Osteoblast (primary cell): ENCODE data around the gene TSPAN5. TPM values are rescaled to one million over a fixed set of nuclear protein-coding genes. Genes with fewer than 3 reads are reported as not detected.

ENCODE experiments used
- DNase-seq: peaks from one replicate; pipeline ENCODE4 v3.0.0; 2011; ENCODE audit warnings: low spot score, mixed read lengths; ENCODE audit not compliant: insufficient read length; ENCODE audit errors: missing footprints
- H2AFZ ChIP-seq: 2 replicates; pipeline ENCODE4 v1.6.0; 2011; ENCODE audit warnings: mild to moderate bottlenecking, low read length
- H3K27ac ChIP-seq: 2 replicates; pipeline ENCODE4 v1.5.1; 2011; ENCODE audit warnings: mild to moderate bottlenecking, low read depth, low read length, moderate library complexity
- H3K27me3 ChIP-seq: 2 replicates; pipeline ENCODE4 v1.6.0; 2012; ENCODE audit warnings: mild to moderate bottlenecking, control low read depth, inconsistent platforms, low read length, moderate library complexity; ENCODE audit not compliant: insufficient read depth
- H3K36me3 ChIP-seq: 2 replicates; pipeline ENCODE4 v1.5.1; 2011; ENCODE audit warnings: mild to moderate bottlenecking, low read length, control low read depth, moderate library complexity; ENCODE audit not compliant: insufficient read depth
- H3K4me1 ChIP-seq: 2 replicates; pipeline ENCODE4 v1.5.1; 2011; ENCODE audit warnings: mild to moderate bottlenecking, low read length, control low read depth, moderate library complexity; ENCODE audit not compliant: insufficient read depth
- H3K4me2 ChIP-seq: 2 replicates; pipeline ENCODE4 v1.6.0; 2011; ENCODE audit warnings: mild to moderate bottlenecking, low read length; ENCODE audit not compliant: insufficient read depth
- H3K4me3 ChIP-seq: fragments of 200-600 bp; sonication (generic); 3 replicates; pipeline ENCODE4 v1.5.1; 2012; ENCODE audit warnings: mild to moderate bottlenecking, low read length, inconsistent platforms; ENCODE audit not compliant: insufficient read depth
- H3K79me2 ChIP-seq: 2 replicates; pipeline ENCODE4 v1.6.0; 2012; ENCODE audit warnings: mild to moderate bottlenecking, low read length, control low read depth, inconsistent platforms; ENCODE audit not compliant: insufficient read depth
- H3K9me3 ChIP-seq: 2 replicates; pipeline ENCODE4 v1.5.1; 2011; ENCODE audit warnings: low read depth, low read length, control low read depth
- H4K20me1 ChIP-seq: 2 replicates; pipeline ENCODE4 v1.6.0; 2012; ENCODE audit warnings: mild to moderate bottlenecking, low read length, control low read depth; ENCODE audit not compliant: insufficient read depth
- CTCF ChIP-seq: IDR thresholded peaks from 2 replicates; pipeline ENCODE4 v1.5.1; 2011; ENCODE audit warnings: mild to moderate bottlenecking, low read depth, low read length, moderate library complexity; ENCODE audit errors: extremely low read depth
- total RNA-seq: library from RNA; depleted of rRNA; stranded (reverse); fragments of >200 nt; gene quantifications from 2 replicates; pipeline ENCODE4 v1.2.3, GENCODE V29; 2012

Gene TSPAN5
- total RNA-seq, 1 donor, result 36.9 TPM

- H3K4me1 ChIP-seq, result no peaks in the 10 kb centered on the region
- no peaks in the 10 kb centered on the region for H3K27me3 ChIP-seq
- H3K4me3 ChIP-seq, result no peak overlapping the region
- no peaks in the 10 kb centered on the region for H3K9me3 ChIP-seq
- H3K27ac ChIP-seq, result no peak overlapping the region
- H3K79me2 ChIP-seq, result peaks cover 88% of the 10 kb centered on the region
- H3K36me3 ChIP-seq, result no peaks in the 10 kb centered on the region
- H3K4me2 ChIP-seq, result no peak overlapping the region
- H4K20me1 ChIP-seq, result peaks cover 4% of the 10 kb centered on the region
- no peak overlapping the region for H2AFZ ChIP-seq
- no peak for TF ChIP-seq CTCF
- no peak for DNase-seq
Measured at GRCh38 chr4:98586291-98586961, 72.0 kb downstream of the TSPAN5 start.

GRCh38 chr4:98585596-98585995 is 72.8 kb downstream of the TSPAN5 start:
- H3K4me1 ChIP-seq, result no peaks in the 10 kb centered on the region
- peaks cover 4% of the 10 kb centered on the region for H4K20me1 ChIP-seq
- no peak for TF ChIP-seq CTCF
- no peaks in the 10 kb centered on the region for H3K27me3 ChIP-seq
- no peak overlapping the region for H3K4me3 ChIP-seq
- no peak overlapping the region for H2AFZ ChIP-seq
- H3K79me2 ChIP-seq, result peaks cover 94% of the 10 kb centered on the region
- no peak for DNase-seq
- no peaks in the 10 kb centered on the region for H3K36me3 ChIP-seq
- H3K4me2 ChIP-seq, result no peak overlapping the region
- no peak overlapping the region for H3K27ac ChIP-seq
- no peaks in the 10 kb centered on the region for H3K9me3 ChIP-seq

- Histone ChIP-seq H3K9me3 (no peaks in the 10 kb centered on the region), H3K4me2 (no peak overlapping the region), H3K4me3 (no peak overlapping the region), H3K79me2 (peaks cover 96% of the 10 kb centered on the region), H2AFZ (no peak overlapping the region), H3K36me3 (no peaks in the 10 kb centered on the region), H4K20me1 (peaks cover 4% of the 10 kb centered on the region), H3K27me3 (no peaks in the 10 kb centered on the region), H3K4me1 (no peaks in the 10 kb centered on the region), H3K27ac (no peak overlapping the region)
- no peak for DNase-seq
- TF ChIP-seq CTCF, result no peak
Measured at GRCh38 chr4:98584265-98584664, 74.1 kb downstream of the TSPAN5 start.

GRCh38 chr4:98583265-98583664 is 75.1 kb downstream of the TSPAN5 start:
- no peaks in the 10 kb centered on the region for H3K36me3 ChIP-seq
- H3K4me3 ChIP-seq, result no peak overlapping the region
- peaks cover 96% of the 10 kb centered on the region for H3K79me2 ChIP-seq
- H3K27ac ChIP-seq, result no peak overlapping the region
- H3K27me3 ChIP-seq, result no peaks in the 10 kb centered on the region
- peaks cover 4% of the 10 kb centered on the region for H4K20me1 ChIP-seq
- no peak overlapping the region for H3K4me2 ChIP-seq
- DNase-seq, result no peak
- no peaks in the 10 kb centered on the region for H3K9me3 ChIP-seq
- H3K4me1 ChIP-seq, result no peaks in the 10 kb centered on the region
- TF ChIP-seq CTCF, result no peak
- no peak overlapping the region for H2AFZ ChIP-seq
